HCT116 (cell line): ENCODE measurements around the gene OR8J3. TPM values are rescaled to one million over a fixed set of nuclear protein-coding genes. Genes with fewer than 3 reads are reported as not detected.

ENCODE experiments used
- ATAC-seq: fragments of 200-7000 bp; cut with Tn5 transposase; 2 replicates; pipeline ENCODE4 v1.9.1; 2020; ENCODE audit warnings: mild to moderate bottlenecking, moderate library complexity
- BruUV-seq: library from RNA; stranded (reverse); fragments of 400-500 nt; replicated peaks from 2 replicates; lab custom pipeline; 2021; lab: Mats Ljungman, UMichigan
- CTCF ChIA-PET: fragments of 300-600 bp; sonication (Branson Sonifier 250); formaldehyde crosslinking; loops from one replicate; lab custom pipeline; 2021; ENCODE audit warnings: antibody characterized with exemption; lab: Charles Lee
- POLR2A ChIA-PET: fragments of 300-600, 350-600 bp; sonication (Branson Sonifier 250); formaldehyde crosslinking; loops from one replicate; lab custom pipeline; 2021; ENCODE audit warnings: antibody characterized with exemption; lab: Charles Lee
- RAD21 ChIA-PET, 2 experiments: fragments of 300-600 bp; sonication (Branson Sonifier 250); formaldehyde crosslinking; loops; one replicate each; lab custom pipeline; 2023; ENCODE audit warnings: low total read pairs in 2 of 2; ENCODE audit not compliant: uncharacterized antibody in 2 of 2, unreplicated experiment in 2 of 2, low non-redundant PET in 1 of 2; lab: Charles Lee
- DNase-seq: peaks from one replicate; pipeline ENCODE4 v3.0.0-alpha.2; 2010; ENCODE audit warnings: low read depth, low spot score
- H2AFZ ChIP-seq: fragments of 200-600 bp; shearing (Covaris generic), sonication (generic); 2 replicates; pipeline ENCODE4 v1.6.1; 2017; ENCODE audit warnings: low read depth, mixed run types, mixed read lengths, antibody characterized with exemption, low read length; ENCODE audit not compliant: poor library complexity, severe bottlenecking
- H3K27ac ChIP-seq: 2 replicates; pipeline ENCODE4 v1.5.1; 2012; ENCODE audit warnings: low read depth, low read length
- H3K27me3 ChIP-seq: fragments of 200-600 bp; sonication (generic); 2 replicates; pipeline ENCODE4 v1.6.1; 2016; ENCODE audit warnings: mixed run types, low read length, mixed read lengths; ENCODE audit not compliant: insufficient read depth
- H3K36me3 ChIP-seq, 2 experiments: fragments of 200-500 bp in 1 of 2; fragments of 200-600 bp in 1 of 2; sonication (Bioruptor generic) in 1 of 2; sonication (generic) in 1 of 2; 2 replicates each; pipeline versions ENCODE4 v1.5.1 to v1.6.1; 2014 to 2016; ENCODE audit warnings: low read length in 2 of 2, inconsistent platforms in 1 of 2, mixed read lengths in 1 of 2, mixed run types in 1 of 2; ENCODE audit not compliant: insufficient read depth in 2 of 2, control insufficient read depth in 1 of 2
- H3K4me1 ChIP-seq, 2 experiments: fragments of 200-600 bp in 1 of 2; sonication (generic) in 1 of 2; 2 replicates each; pipeline versions ENCODE4 v1.5.1 to v1.6.1; 2012 to 2017; ENCODE audit warnings: low read length in 2 of 2, inconsistent platforms in 1 of 2, mild to moderate bottlenecking in 1 of 2, mixed read lengths in 1 of 2, mixed run types in 1 of 2, moderate library complexity in 1 of 2; ENCODE audit not compliant: insufficient read depth in 2 of 2, control insufficient read depth in 1 of 2
- H3K4me2 ChIP-seq: fragments of 200-600 bp; sonication (generic); 2 replicates; pipeline ENCODE4 v1.6.1; 2017; ENCODE audit warnings: mixed run types, low read length, mixed read lengths
- H3K4me3 ChIP-seq, 2 experiments: fragments of 200-600 bp in 1 of 2; sonication (generic) in 1 of 2; replicated peaks in 1 of 2; 2 replicates each; pipeline ENCODE4 v1.5.1; 2011 to 2016; ENCODE audit warnings: low read length in 2 of 2, control low read depth in 1 of 2, low read depth in 1 of 2, mild to moderate bottlenecking in 1 of 2, mixed read lengths in 1 of 2, mixed run types in 1 of 2
- H3K79me2 ChIP-seq: fragments of 200-600 bp; sonication (generic); 2 replicates; pipeline ENCODE4 v1.6.1; 2017; ENCODE audit warnings: mild to moderate bottlenecking, mixed run types, low read length, moderate library complexity, mixed read lengths; ENCODE audit not compliant: insufficient read depth
- H3K9ac ChIP-seq: fragments of 200-600 bp; sonication (generic); 2 replicates; pipeline ENCODE4 v1.6.1; 2016; ENCODE audit warnings: low read length, mixed read lengths
- H3K9me2 ChIP-seq: fragments of 200-600 bp; sonication (generic), shearing (Covaris generic); 2 replicates; pipeline ENCODE4 v1.6.1; 2017; ENCODE audit warnings: mixed run types, mild to moderate bottlenecking, moderate library complexity; ENCODE audit not compliant: insufficient read depth
- H3K9me3 ChIP-seq, 2 experiments: fragments of 200-500 bp in 1 of 2; fragments of 200-600 bp in 1 of 2; sonication (Bioruptor generic) in 1 of 2; sonication (generic) in 1 of 2; 2 replicates each; pipeline ENCODE4 v1.6.1; 2014 to 2017; ENCODE audit warnings: low read length in 2 of 2, mixed read lengths in 2 of 2, inconsistent platforms in 1 of 2, low read depth in 1 of 2, mild to moderate bottlenecking in 1 of 2, mixed run types in 1 of 2, moderate library complexity in 1 of 2; ENCODE audit not compliant: control insufficient read depth in 1 of 2, insufficient read depth in 1 of 2
- H4K20me1 ChIP-seq: fragments of 200-600 bp; sonication (generic), shearing (Covaris generic); 2 replicates; pipeline ENCODE4 v1.6.1; 2017; ENCODE audit warnings: mixed run types, mild to moderate bottlenecking, moderate library complexity; ENCODE audit not compliant: insufficient read depth
- CBX3 ChIP-seq: IDR thresholded peaks from 2 replicates; pipeline ENCODE4 v1.6.1; 2012; ENCODE audit warnings: low read depth
- EGR1 ChIP-seq: IDR thresholded peaks from 2 replicates; pipeline ENCODE4 v1.6.1; 2012; ENCODE audit warnings: low read depth
- ELF1 ChIP-seq: IDR thresholded peaks from 2 replicates; pipeline ENCODE4 v1.6.1; 2012; ENCODE audit warnings: low read depth, borderline replicate concordance
- EZH2 ChIP-seq: fragments of 200-600 bp; sonication (generic); IDR thresholded peaks from 2 replicates; pipeline ENCODE4 v1.6.1; 2017; ENCODE audit warnings: antibody characterized with exemption, mixed run types
- EZH2phosphoT487 ChIP-seq: fragments of 200-600 bp; IDR thresholded peaks from 2 replicates; pipeline ENCODE4 v1.6.1; 2018; ENCODE audit warnings: antibody characterized with exemption, borderline replicate concordance
- FOSL1 ChIP-seq: IDR thresholded peaks from 2 replicates; pipeline ENCODE4 v1.6.1; 2012; ENCODE audit warnings: low read depth
- JUND ChIP-seq: IDR thresholded peaks from 2 replicates; pipeline ENCODE4 v1.6.1; 2012
- MAX ChIP-seq: IDR thresholded peaks from 2 replicates; pipeline ENCODE4 v1.6.1; 2012
- POLR2A ChIP-seq: IDR thresholded peaks from 2 replicates; pipeline ENCODE4 v1.7.0; 2011; ENCODE audit warnings: borderline replicate concordance; ENCODE audit not compliant: insufficient read depth, insufficient read length; ENCODE audit errors: extremely low read depth
- POLR2AphosphoS5 ChIP-seq: IDR thresholded peaks from 2 replicates; pipeline ENCODE4 v1.6.1; 2011; ENCODE audit warnings: mild to moderate bottlenecking, low read depth, low read length, moderate library complexity
- RAD21 ChIP-seq: IDR thresholded peaks from 2 replicates; pipeline ENCODE4 v1.6.1; 2012; ENCODE audit warnings: low read depth, mild to moderate bottlenecking
- SIN3A ChIP-seq: IDR thresholded peaks from 2 replicates; pipeline ENCODE4 v1.6.1; 2012; ENCODE audit warnings: low read depth
- SRF ChIP-seq: IDR thresholded peaks from 2 replicates; pipeline ENCODE4 v1.6.1; 2012; ENCODE audit warnings: low read depth
- TCF7L2 ChIP-seq: IDR thresholded peaks from 2 replicates; pipeline ENCODE4 v1.7.0; 2011; ENCODE audit warnings: borderline replicate concordance, inconsistent platforms; ENCODE audit not compliant: insufficient read depth, insufficient read length; ENCODE audit errors: extremely low read depth
- YY1 ChIP-seq: IDR thresholded peaks from 2 replicates; pipeline ENCODE4 v1.6.1; 2011; ENCODE audit warnings: low read length, low read depth, moderate library complexity, mild to moderate bottlenecking; ENCODE audit not compliant: insufficient replicate concordance; ENCODE audit errors: extremely low read depth
- ZBTB33 ChIP-seq: IDR thresholded peaks from 2 replicates; pipeline ENCODE4 v1.6.1; 2011; ENCODE audit warnings: mild to moderate bottlenecking, low read length, moderate library complexity; ENCODE audit not compliant: insufficient replicate concordance; ENCODE audit errors: extremely low read depth
- ZNF274 ChIP-seq: fragments of 200-500 bp; sonication (Bioruptor generic); IDR thresholded peaks from 2 replicates; pipeline ENCODE4 v1.6.1; 2014; ENCODE audit warnings: mild to moderate bottlenecking, low read depth, low read length, inconsistent platforms
- intact Hi-C: fragments of 100-400 bp; cut with micrococcal nuclease; formaldehyde crosslinking; loops from 2 replicates; pipeline ENCODE4 v1.10.0; 2022
- total RNA-seq: library from RNA; stranded (reverse); gene quantifications from one replicate; pipeline ENCODE4 v1.2.1, GENCODE V29; 2021; ENCODE audit not compliant: unreplicated experiment

Gene OR8J3
- total RNA-seq, 1 experiment from 2014 or later: not detected

- no peak within 1 kb of the TSS for H3K4me3 ChIP-seq
- RAD21 ChIA-PET: no interaction called here
- no peak within 1 kb of the TSS for H2AFZ ChIP-seq
- no peaks in the 10 kb centered on the region for H3K79me2 ChIP-seq
- H3K9me3 ChIP-seq: peaks cover 3% of the 10 kb centered on the region in 2 experiments; a peak in 1 of 4 replicates
- no peaks in the 10 kb centered on the region for H3K27me3 ChIP-seq
- TF ChIP-seq EGR1 (no peak), SIN3A (no peak), ZBTB33 (no peak)
- POLR2A ChIA-PET: no interaction called here
- no peaks in the 10 kb centered on the region for H3K4me1 ChIP-seq
- DNase-seq: no peak
- H4K20me1 ChIP-seq: no peaks in the 10 kb centered on the region
- H3K27ac ChIP-seq: no peak within 1 kb of the TSS
- no peaks in the 10 kb centered on the region for H3K36me3 ChIP-seq
- H3K4me2 ChIP-seq: no peak within 1 kb of the TSS
- CTCF ChIA-PET: no interaction called here
- no peaks in the 10 kb centered on the region for H3K9me2 ChIP-seq
- H3K9ac ChIP-seq: no peak within 1 kb of the TSS
- ATAC-seq: no peak
- no TSS peak for BruUV-seq
- intact Hi-C loops: no loop called here
Observed at GRCh38 chr11:56103210-56103737, 36.7 kb downstream of the OR8J3 start, which contains the start of gene OR8H2. TSS of gene OR8H2 (plus strand) at chr11:56103687. CDS start at chr11:56105043, 1,356 bp downstream.

- BruUV-seq: no TSS peak
- H3K79me2 ChIP-seq: no peaks in the 10 kb centered on the region
- no peaks in the 10 kb centered on the region for H3K27me3 ChIP-seq
- ATAC-seq (no peak), DNase-seq (no peak)
- ChIA-PET RAD21 (no interaction called here), POLR2A (no interaction called here), CTCF (no interaction called here)
- no peak within 1 kb of the TSS for H3K4me3 ChIP-seq
- H4K20me1 ChIP-seq: no peaks in the 10 kb centered on the region
- H3K4me2 ChIP-seq: no peak within 1 kb of the TSS
- H3K27ac ChIP-seq: no peak within 1 kb of the TSS
- H3K9ac ChIP-seq: no peak within 1 kb of the TSS
- no peaks in the 10 kb centered on the region for H3K36me3 ChIP-seq
- no peak for TF ChIP-seq SRF
- TF ChIP-seq MAX: no peak
- no peak for TF ChIP-seq YY1
- no peak for TF ChIP-seq JUND
- TF ChIP-seq ELF1: no peak
- TF ChIP-seq EZH2phosphoT487: no peak
- TF ChIP-seq ZNF274: no peak
- no peak for TF ChIP-seq EGR1
- no peak for TF ChIP-seq FOSL1
- no peak for TF ChIP-seq EZH2
- TF ChIP-seq RAD21: no peak
- no peak for TF ChIP-seq POLR2AphosphoS5
- TF ChIP-seq CBX3: no peak
- no peak for TF ChIP-seq ZBTB33
- TF ChIP-seq SIN3A: no peak
- no peak for TF ChIP-seq TCF7L2
- TF ChIP-seq POLR2A: no peak
- peaks cover 0 to 15% of the 10 kb centered on the region in 2 experiments; a peak in 2 of 4 replicates for H3K9me3 ChIP-seq
- H2AFZ ChIP-seq: no peak within 1 kb of the TSS
- H3K4me1 ChIP-seq: no peaks in the 10 kb centered on the region
- H3K9me2 ChIP-seq: no peaks in the 10 kb centered on the region
- intact Hi-C loops: no loop called here
Observed at GRCh38 chr11:56093008-56093407, 47.0 kb downstream of the OR8J3 start, which contains the start of gene OR8I2. TSS of gene OR8I2 (plus strand) at chr11:56093308. CDS start at chr11:56093308, 0 bp downstream.
